Esophagus squamous epithelium (tissue), 4 donors: ENCODE data around the gene DNAH10.

Experiments used
- POLR2A ChIP-seq, 4 donors: fragments of 450-650 bp; IDR thresholded peaks; one replicate each; pipeline ENCODE4 v1.6.1; 2017; ENCODE audit warnings: antibody characterized with exemption in 4 of 4, mild to moderate bottlenecking in 4 of 4, moderate library complexity in 3 of 4
- TF ChIP-seq, protein P1 (sequence below), 6 experiments: fragments of 450-650 bp in 4 of 6; fragments of 200-600 bp in 2 of 6; sonication (generic) in 2 of 6; IDR thresholded peaks; one replicate each; pipeline ENCODE4 v1.5.1; 2016 to 2019; ENCODE audit warnings: antibody characterized with exemption in 6 of 6, mild to moderate bottlenecking in 4 of 6, moderate library complexity in 4 of 6

DNA sequence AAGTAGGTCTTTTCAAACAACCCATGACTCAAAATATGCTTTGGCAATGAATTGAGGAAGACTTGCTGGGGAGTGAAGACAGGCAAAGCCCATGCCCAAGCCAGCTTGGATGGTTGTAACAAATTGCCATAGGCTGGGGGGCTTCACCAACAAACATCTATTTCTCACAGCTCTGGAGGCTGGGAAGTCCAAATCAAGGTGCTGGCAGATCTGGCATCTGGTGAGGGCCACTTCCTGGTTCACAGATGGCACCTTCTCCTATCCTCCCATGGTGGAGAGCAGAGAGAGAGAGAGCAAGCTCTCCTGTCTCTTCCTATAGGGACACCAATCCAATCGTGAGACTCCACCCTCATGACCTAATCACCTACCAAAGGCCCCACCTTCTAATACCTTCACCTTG is 11.3 kb downstream of the DNAH10 start:
- TF ChIP-seq, protein P1, sequence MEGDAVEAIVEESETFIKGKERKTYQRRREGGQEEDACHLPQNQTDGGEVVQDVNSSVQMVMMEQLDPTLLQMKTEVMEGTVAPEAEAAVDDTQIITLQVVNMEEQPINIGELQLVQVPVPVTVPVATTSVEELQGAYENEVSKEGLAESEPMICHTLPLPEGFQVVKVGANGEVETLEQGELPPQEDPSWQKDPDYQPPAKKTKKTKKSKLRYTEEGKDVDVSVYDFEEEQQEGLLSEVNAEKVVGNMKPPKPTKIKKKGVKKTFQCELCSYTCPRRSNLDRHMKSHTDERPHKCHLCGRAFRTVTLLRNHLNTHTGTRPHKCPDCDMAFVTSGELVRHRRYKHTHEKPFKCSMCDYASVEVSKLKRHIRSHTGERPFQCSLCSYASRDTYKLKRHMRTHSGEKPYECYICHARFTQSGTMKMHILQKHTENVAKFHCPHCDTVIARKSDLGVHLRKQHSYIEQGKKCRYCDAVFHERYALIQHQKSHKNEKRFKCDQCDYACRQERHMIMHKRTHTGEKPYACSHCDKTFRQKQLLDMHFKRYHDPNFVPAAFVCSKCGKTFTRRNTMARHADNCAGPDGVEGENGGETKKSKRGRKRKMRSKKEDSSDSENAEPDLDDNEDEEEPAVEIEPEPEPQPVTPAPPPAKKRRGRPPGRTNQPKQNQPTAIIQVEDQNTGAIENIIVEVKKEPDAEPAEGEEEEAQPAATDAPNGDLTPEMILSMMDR (IDR thresholded peaks at IDR 0.05), result no peak
- TF ChIP-seq POLR2A (IDR thresholded peaks at IDR 0.05), result no peak
